HG03378 (cell line): ENCODE measurements around the gene NPEPL1.

Experiments
- ATAC-seq: cut with Tn5 transposase; IDR thresholded peaks from one replicate; pipeline ENCODE4 v1.9.1; 2021; ENCODE audit warnings: mild to moderate bottlenecking, moderate library complexity; ENCODE audit not compliant: unreplicated experiment

NPEPL1 gene

GRCh38 chr20:58657262-58657661 lies 35.3 kb upstream of the NPEPL1 start:
- ATAC-seq = no peak

GRCh38 chr20:58657986-58658385 lies 34.6 kb upstream of the NPEPL1 start:
- no peak for ATAC-seq

GRCh38 chr20:58658760-58659159 lies 33.8 kb upstream of the NPEPL1 start:
- no peak for ATAC-seq

GRCh38 chr20:58659841-58660240 lies 32.8 kb upstream of the NPEPL1 start:
- no peak for ATAC-seq

GRCh38 chr20:58660855-58661597 lies 31.6 kb upstream of the NPEPL1 start:
- no peak for ATAC-seq

GRCh38 chr20:58661598-58662473 lies 30.8 kb upstream of the NPEPL1 start:
- ATAC-seq = no peak

GRCh38 chr20:58664331-58664730 lies 28.3 kb upstream of the NPEPL1 start:
- no peak for ATAC-seq

GRCh38 chr20:58664883-58665282 lies 27.7 kb upstream of the NPEPL1 start:
- ATAC-seq = no peak

- no peak for ATAC-seq
These were observed 27.0 kb upstream of the NPEPL1 start for GRCh38 chr20:58665606-58666005.

- ATAC-seq = no peak
These were observed 25.9 kb upstream of the NPEPL1 start for GRCh38 chr20:58666702-58667101.

- ATAC-seq = no peak
These were observed 24.6 kb upstream of the NPEPL1 start for GRCh38 chr20:58667975-58668374.

- ATAC-seq = no peak
These were observed 23.7 kb upstream of the NPEPL1 start for GRCh38 chr20:58668901-58669286.

- ATAC-seq = no peak
These were observed 23.2 kb upstream of the NPEPL1 start for GRCh38 chr20:58669287-58670006.

GRCh38 chr20:58670102-58670501 lies 22.5 kb upstream of the NPEPL1 start:
- ATAC-seq = no peak

GRCh38 chr20:58670659-58671058 lies 21.9 kb upstream of the NPEPL1 start:
- ATAC-seq = no peak

GRCh38 chr20:58673119-58673518 lies 19.5 kb upstream of the NPEPL1 start:
- ATAC-seq = no peak

- no peak for ATAC-seq
These were observed 17.4 kb upstream of the NPEPL1 start for GRCh38 chr20:58675146-58675584.

GRCh38 chr20:58675641-58676040 lies 17.0 kb upstream of the NPEPL1 start:
- no peak for ATAC-seq

GRCh38 chr20:58676161-58676560 lies 16.4 kb upstream of the NPEPL1 start:
- no peak for ATAC-seq

- ATAC-seq = no peak
These were observed 15.5 kb upstream of the NPEPL1 start for GRCh38 chr20:58677079-58677604.

- no peak for ATAC-seq
These were observed 14.8 kb upstream of the NPEPL1 start for GRCh38 chr20:58677808-58678207.
